ELF-1 (cell line): ENCODE data around the gene CEP126.

Experiments
- DNase-seq: peaks from one replicate; pipeline ENCODE4 v3.0.0-alpha.2; 2016; ENCODE audit warnings: low read depth, low spot score

CEP126 gene, protein sequence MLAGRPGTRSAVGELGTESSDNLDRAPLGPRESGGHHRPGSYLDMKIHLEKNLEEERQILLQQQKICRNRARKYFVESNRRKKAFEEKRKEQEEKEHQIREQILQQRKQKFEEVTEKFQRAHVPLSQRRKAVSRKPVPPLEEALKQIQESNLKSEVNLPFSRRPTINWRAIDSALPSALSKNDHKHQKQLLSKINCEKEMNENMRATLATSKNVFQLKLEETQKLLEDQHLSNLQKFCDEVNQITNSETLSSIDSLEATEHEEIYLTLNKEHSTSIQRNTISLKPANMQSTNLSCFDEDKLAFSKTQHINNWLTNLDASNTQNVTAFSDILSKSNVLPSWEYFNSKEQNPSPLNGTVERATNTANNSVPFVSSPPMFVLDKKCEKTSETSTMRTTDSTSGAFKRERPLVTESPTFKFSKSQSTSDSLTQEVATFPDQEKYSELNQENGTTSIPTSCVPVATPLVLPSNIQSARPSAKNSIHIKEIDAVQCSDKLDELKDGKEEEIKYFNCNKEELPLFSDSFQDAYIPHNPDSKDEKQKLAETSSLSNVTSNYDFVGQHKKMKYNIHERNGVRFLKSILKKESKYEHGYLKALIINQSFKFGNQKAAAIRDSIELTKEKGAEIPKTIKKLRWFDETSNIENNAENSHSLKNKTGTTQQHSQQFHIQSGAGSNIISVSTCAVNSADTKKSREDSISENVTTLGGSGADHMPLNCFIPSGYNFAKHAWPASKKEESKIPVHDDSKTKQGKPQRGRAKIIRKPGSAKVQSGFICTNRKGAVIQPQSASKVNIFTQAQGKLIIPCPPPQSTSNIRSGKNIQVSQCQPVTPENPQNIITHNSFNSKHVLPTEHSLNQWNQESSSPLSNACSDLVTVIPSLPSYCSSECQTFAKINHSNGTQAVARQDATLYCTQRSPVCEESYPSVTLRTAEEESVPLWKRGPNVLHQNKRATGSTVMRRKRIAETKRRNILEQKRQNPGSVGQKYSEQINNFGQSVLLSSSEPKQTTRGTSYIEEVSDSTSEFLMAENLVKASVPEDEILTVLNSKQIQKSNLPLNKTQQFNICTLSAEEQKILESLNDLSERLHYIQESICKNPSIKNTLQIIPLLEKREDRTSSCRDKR

DNA sequence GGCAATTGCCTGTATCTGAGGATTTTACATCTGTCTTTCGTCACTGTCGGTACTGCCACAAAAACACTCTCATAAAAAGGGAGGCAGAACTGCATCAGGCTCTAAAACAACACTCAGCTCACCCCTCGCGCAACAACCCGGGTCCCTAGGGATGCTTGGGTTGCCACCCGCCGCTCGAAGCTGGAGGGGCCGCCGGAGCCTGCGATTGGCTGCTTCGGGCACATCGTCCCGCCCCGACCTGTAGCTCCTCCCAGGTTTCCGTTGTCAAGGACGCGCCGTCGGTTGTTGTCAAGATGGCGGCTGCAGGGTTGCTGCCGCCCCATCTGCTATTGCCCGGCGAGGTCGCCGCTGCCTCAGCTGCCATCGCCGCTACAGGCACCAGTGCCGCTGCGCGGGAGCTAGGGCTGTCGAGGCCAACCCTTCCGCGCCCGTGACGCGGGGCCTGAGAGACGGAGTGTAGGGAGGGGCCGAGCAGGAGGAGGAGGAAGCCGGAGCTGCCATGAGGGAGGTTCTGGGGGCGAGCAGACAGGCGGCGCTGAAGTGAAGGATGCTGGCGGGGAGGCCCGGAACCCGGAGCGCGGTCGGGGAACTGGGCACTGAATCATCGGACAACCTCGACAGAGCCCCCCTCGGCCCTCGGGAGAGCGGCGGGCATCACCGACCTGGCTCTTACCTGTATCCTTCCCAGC, at the start of gene CEP126:
TSS of gene CEP126 (plus strand) at position 273 of the 689 bp plus-strand sequence. CDS start at position 548, 275 bp downstream.
- DNase-seq = peak; percentile 97

DNA sequence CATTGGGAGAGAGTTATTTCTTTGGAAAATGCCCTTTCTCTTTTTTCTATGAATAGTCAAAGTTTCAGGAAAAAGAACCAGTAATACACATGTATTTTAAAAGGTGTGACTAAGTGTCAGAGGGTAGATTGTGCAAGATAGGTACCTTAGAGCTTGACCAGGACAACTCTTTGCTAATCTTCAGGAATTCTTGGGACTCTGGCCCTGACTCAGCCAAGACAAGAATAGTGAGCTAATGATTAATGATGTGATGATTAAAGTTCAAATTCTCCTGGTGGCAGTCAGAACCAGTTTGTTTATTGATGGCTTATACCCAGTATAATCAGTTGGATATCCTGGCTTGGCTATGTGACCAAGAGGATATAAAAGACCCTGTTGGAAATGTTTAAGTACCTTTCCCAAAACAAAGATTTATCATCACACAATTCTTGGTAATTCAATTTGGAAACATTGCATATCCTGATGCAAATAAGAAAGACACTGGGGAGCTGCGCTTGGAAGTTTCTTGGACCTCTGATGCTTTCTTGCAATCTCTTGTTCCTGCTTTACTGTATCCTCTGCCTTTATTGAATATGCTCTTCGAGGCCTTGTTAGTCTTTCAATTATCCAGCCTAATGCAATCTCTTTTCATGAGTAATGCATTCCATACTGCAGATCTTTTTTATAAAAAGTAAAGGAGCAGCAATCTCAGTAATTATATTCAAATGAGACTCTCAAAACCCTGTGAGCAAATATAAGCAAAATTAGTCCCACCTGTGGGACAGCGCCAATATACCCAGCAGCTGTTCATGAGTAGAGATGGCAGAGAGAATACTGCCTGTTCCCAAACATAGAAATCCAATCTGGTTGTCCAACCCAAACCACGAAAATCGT, 48.0 kb upstream of the CEP126 start:
- DNase-seq = peak; percentile 6

DNA sequence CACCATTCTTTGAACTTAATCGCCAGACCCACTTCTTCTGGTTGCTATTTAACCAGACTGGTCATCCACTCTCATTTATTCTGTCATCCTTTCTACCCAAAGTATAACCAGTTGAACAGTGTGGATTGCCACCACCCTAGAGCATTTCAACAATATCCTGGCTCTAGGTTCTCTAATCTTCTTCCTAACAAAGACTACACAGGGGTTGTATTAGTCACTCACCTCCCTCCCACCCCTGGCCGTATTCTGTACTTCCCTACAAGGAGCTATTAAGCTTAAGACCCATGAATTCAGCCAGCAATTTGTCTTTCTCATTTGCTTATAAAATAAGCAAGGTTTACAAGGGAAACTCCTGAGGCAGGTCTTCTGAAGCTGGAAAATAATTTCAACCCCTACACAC, 46.9 kb upstream of the CEP126 start:
- DNase-seq = no peak

DNA sequence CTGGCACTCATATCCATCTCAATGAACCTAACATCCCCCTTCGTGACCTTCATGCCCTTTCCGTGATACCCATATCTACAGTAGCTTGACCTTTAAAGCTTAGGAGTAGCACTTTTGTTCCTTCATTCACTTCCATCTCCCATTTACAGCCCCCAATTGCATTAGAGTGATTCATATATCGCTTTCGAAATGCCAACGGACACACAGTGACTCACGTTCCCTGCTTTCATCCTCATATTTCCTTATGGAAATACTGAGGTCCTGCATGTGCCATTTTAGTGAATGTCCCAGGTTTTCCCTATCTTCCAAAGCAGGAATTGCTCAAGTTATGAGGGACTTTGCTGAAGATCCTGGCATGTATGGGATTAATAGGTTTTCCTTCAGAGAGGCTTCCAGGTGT, 44.3 kb upstream of the CEP126 start:
- DNase-seq = no peak

DNA sequence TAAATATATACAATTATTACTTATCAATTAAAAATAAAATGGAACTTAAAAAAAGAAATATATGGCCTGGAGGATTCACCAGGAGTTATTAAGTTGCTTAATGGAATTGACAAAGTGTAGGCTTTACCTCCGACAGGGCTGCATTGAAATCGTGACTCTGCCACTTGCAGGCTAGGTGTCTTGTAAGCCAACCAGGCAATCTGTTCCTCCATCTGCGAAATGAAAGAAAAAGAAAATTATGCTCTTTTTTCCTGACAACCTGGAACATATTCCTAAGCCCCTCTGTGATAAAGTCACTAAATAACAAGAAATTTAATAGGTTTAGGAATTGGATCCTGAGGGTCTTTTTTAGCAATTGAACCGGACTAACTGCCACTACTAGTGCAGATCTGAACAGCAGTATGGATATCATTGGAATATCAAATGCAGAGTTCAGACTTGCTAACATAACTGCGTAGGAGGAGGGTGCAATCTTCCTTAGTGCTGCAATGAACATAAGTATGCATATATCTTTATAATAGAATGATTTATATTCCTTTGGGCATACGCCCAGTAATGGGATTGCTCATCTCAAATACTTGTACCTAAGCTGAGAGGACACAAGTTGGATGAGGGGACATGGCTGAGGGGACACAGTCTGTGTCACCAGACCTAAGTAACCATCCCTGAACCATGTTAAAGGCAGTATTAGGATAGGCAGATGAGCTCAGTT, 42.5 kb upstream of the CEP126 start:
- DNase-seq = no peak

DNA sequence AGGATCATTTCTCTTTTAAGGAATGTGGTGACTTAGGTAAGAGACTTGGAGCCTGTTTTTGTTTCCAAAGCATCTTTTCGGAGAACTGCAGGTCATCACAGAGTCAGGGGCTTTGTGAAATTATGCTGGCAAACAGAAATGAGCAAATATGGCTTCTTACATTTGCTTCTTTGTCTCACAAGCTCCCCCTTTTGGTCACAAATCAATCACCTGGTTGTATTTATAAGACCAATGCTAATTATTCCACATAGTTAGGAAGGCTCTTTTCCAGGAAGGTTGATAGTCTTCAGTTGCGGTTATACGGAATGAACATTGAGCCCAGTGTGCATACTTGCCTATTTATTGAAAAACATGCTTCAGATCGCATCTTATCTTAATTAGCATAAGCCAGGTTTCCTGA, 34.6 kb upstream of the CEP126 start:
- DNase-seq = no peak

DNA sequence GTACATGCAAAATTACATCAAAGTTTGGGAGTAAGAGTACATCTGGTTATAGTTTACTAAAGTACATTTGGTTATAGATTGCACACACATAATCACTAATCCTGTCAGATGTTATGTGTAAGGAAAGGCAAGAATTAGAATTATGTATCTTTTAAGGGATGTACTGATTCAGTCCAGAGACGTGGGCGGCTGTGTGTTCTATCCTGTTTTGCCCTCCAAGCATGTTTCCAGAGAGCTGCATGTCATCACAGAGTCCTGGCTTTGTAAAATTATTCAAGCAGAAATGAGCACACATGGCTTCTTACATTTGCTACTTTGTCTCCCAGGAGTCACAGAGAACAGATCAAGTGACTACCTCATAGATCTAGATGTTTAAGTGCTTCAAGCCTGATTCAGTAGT, 33.2 kb upstream of the CEP126 start:
- no peak for DNase-seq

DNA sequence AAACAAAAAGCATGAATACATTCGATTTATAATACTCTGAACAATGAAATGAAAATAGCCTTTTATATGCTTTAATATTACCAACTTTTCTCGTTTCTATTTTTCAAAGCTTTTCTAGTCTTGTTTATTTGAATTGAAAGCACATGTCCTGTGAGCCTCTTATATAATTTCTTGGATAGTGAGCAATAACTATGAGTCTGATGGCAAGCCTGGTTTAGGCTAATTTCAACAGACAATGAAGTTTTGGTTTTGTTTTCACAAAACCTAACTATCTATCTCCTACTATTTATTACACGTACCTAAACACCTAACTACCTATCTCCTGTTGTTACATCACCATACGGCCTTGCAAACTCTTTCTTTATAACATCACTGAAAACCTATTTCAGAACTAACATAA, 29.2 kb upstream of the CEP126 start:
- DNase-seq = no peak

DNA sequence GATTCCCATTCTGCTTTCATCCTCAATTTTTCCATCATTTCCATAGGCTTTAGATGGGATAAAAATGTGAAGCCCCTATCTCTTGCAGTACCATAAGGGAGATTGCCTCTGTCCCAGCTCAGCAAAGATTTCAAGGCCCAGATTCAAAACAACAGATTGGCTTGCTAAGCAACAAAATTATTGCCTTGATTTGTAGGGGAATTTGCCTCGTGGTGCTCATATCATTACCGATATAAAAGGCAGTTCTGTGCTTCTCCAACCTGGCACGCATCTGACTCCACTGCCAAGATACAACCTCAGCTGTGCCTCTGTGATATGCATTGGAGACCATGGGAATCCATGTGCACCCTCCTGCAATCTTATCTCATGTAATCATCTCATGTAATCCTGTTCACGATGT, 25.0 kb upstream of the CEP126 start:
- no peak for DNase-seq

DNA sequence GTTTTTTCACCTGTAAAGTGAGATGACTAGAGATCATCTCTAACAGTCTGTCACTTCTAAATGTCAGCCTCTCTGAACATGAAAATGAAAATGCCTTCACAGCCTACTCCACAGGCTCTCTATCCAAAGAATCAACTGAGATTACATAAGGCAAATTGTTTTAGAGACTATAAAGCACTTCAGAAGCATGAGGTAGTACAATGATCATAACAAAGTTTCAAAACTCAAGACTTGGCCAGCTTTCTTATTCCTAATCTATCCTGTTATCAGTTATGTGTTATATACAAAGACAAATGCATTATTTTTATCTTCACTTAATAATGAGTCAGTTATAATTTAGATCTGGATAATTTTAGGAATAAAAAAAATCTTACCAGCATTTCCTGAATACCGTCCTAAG, 20.3 kb upstream of the CEP126 start:
- no peak for DNase-seq

DNA sequence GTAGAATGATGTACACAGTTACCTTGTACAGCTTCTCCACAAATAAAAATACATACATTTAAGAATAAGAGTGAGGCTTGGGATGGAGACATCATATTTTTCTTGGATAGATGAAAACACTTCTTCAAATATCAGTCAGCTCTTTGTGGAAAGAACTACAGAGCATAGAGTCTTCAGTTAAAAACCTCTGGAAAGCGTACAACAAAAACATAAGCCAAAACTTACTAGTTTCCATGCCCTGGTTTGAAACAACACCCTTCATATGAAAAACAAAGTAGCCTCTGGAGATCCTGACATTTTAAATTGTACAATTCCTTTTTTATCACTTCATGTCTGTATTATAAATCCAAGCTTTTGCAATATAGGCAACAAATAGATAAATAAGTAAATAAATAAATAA, 7.0 kb upstream of the CEP126 start:
- no peak for DNase-seq

DNA sequence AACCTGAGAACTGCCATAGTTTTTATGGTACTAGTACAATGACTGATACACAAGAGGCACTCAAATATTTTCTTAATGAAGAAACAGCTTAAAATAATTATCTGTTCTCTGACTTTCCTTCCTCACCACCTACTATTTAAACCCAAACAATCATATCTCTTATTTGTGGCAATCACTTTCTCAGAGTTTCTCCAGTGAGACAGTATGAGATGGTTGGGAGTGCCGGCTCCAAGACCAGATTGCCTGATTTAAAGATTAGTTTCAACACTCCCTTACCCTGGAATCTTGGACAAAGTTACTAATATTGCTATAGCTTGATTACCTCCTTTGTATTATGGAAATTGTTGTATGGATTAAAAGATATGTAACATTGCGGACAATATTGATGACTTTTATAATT, 5.7 kb upstream of the CEP126 start:
- no peak for DNase-seq

DNA sequence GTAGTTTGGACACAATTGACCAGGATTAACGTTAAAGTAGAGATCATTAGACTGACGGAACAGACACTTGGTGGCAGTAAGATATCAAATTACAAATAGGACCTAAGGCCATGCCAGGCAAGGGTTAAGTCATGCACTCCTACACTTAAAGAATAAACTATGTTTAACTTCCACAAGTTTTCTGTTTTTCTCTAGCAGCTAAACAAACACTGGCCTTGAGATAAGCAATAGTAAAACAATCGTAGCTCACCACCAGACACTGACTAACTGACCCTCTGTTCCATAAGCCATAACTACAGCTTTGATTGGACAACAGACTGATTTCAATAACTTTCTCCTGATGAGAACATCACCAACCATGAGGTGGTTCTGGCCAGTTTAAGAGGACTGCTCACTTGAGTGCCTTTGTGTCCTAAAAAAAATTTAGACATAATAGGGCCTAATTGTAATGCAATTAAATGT, 2.0 kb upstream of the CEP126 start:
- no peak for DNase-seq

DNA sequence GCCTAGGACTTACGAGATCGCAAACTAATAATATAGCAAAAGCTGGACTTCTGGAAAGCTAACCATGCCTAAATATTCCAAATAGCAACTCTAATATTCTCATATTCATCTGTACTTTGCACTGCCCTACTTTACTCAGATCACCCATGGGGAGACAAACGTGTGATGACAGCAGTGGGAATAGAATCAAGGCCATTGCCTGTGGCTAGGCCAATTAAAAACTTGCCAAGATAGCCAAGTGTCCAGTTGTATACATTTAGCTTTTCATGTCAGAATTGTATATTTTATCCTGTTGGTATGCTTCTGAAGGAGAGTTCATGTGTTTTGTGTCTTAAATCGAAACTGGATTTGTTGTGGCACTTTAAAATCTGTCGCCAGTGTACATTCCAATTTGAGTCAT, 1.2 kb upstream of the CEP126 start:
- DNase-seq = no peak

DNA sequence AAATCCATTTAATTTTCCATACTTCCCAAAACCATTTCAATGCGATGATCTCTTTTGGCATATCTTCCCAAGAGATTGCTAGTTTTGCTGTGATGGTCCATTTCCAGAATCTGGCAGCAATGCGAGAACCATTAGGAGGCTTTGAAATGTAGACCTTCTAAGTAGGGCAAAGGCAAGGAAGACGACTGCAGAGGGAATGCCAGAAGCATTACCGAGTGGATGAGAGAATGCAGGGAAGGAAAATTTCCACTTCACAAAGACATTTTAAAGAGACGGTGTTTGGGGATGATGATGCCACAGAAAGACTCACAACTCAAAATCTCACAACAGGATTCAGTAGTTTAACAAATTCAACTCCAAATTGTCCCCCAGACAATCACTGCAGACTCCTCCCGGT, 471 bp upstream of the CEP126 start:
- no peak for DNase-seq

DNA sequence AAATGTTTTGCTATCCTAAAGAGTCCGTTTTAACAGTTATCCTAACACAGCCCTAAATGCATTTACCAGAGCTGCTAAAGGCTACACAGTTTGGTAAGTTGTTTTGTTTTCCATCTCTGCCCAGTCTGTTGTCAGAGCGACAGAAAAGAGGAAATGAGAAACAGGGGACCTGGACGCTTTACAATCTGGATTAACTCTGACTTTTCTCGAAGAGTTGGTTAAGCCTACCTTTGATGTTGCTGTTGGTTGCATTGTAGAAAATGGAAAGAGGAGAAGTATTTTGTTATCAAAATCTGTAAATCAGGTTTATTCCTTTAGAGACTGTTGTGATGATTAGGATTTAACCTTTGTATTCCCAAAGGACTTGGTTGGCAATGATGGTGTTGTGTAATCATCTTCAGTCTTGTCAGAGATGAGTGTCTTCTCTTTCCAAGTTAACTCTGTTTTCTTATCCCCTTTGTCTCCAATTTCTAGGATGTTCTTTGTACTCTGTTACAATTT, 1.0 kb downstream of the CEP126 start:
- DNase-seq = no peak

DNA sequence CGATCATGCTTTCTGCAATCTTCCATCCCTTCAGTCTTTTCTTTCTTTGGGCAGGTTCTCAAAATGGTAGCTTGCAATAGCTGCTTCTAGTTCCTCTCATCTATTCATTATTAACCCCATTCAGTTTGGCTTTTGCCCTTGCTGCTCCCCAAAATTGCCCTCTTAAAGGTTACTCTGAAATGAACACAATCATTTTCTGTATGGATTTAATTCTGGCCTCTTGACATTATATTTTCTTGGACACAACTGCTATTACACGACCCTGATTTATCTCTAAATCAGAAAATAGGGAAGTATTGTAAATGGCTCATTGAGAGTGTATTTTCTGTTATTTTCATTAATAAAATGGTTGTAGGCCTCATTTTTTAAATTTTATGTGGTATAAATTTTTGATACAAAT, 1.6 kb downstream of the CEP126 start, which contains the start of gene ANGPTL5:
TSS of gene ANGPTL5 (minus strand) at position 101 of the 400 bp plus-strand sequence. CDS start 8,613 bp downstream, outside the sequence.
- no peak for DNase-seq

DNA sequence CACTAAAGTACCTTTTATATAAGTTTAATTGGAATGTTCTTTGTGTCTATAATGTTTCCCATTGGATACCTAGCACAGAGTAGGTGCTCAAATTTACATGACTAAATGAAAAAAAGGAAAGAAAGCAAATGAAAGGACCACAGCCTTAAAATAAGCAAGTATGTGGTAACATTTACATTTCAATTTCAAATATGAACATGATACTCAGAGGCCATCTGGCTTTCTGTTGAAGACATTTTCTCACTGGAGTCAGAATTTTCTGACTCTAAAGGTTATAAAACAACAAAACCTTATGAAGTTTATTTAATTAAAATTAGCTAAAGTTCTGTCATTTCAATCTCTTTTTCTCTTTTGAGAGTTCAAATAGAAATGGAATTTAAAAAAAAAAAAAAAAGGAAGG, 2.4 kb downstream of the CEP126 start:
- DNase-seq = no peak

DNA sequence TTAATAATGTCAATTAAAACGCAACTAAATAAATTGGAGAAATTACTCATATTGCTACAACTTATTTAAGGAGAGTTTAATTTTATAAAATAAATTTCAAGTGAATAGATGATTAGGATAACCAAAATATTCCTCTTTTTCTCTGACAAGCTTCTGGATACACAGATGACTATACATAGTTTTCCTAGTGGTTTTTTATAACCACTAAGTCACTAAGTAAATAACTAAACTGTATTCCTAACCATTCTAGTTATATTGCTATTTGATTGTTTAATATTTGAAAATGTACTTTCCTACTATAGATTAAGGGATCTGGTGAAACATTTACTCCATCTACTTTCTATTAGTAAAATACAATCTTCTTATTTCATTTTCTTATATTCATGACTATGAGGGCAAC, 6.2 kb downstream of the CEP126 start:
- DNase-seq = no peak

DNA sequence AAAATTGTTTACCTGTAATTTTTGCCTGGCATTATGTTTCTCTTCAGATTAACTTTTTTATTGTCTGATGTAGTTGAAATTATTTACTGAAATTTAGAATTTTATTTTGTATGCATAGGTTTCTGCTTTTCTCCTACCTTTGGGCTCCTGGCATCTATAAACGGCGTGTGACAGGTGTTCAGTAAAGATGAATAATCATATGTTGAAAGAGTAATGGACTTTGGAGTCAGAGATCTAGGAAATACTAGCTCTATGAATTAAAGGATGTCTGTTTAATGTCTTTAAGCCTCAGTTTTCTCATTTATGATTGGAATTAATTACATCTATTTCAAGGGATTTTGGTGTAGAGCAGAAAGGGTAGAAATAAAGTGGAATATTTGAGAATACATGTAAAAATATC, 8.7 kb downstream of the CEP126 start:
- no peak for DNase-seq
